Spleen (tissue), 7 donors: ENCODE results near the gene BBS9.

ENCODE experiments used
- CTCF ChIP-seq, 11 experiments: fragments of 200-600 bp in 7 of 11; fragments of 450-650 bp in 4 of 11; sonication (generic) in 4 of 11; IDR thresholded peaks in 8 of 11; conservative IDR thresholded peaks in 3 of 11; 1 replicate in 7 of 11; 2 replicates in 4 of 11; pipeline versions ENCODE4 v1.4.0 to v1.8.0; 2016 to 2021; ENCODE audit warnings: antibody characterized with exemption in 11 of 11, inconsistent platforms in 4 of 11, mild to moderate bottlenecking in 1 of 11
- POLR2A ChIP-seq, 3 donors: fragments of 450-650 bp; IDR thresholded peaks; one replicate each; pipeline ENCODE4 v1.5.1; 2017; ENCODE audit warnings: antibody characterized with exemption in 3 of 3, mild to moderate bottlenecking in 1 of 3
- POLR2AphosphoS5 ChIP-seq, 3 donors: sonication (generic); formaldehyde crosslinking; IDR thresholded peaks; one replicate each; pipeline ENCODE4 v1.5.1; 2017; ENCODE audit warnings: antibody characterized with exemption in 3 of 3
- donor health status: DM: no; HTN: no; CAD: no; lungs with moderate emphysema.
- donor health status: DM: no; HTN: no; CAD: no.
- donor health status: DM: no; HTN: no; CAD: no.

GRCh38 chr7:33410266-33410665 is 280.9 kb downstream of the BBS9 start:
- no peak for TF ChIP-seq POLR2A (IDR thresholded peaks at IDR 0.05)
- TF ChIP-seq POLR2AphosphoS5 (IDR thresholded peaks at IDR 0.05), result no peak
- no peak for TF ChIP-seq CTCF (IDR thresholded peaks at IDR 0.05 in 8 of 11, conservative IDR thresholded peaks at IDR 0.05 in 3 of 11)
